ENCODE results near the gene FRAT2. TPM values are rescaled to one million over a fixed set of nuclear protein-coding genes. Genes with fewer than 3 reads are reported as not detected.

FRAT2 gene, protein sequence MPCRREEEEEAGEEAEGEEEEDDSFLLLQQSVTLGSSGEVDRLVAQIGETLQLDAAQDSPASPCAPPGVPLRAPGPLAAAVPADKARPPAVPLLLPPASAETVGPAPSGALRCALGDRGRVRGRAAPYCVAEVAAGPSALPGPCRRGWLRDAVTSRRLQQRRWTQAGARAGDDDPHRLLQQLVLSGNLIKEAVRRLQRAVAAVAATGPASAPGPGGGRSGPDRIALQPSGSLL
- 29.1 and 30.3 TPM in 2 replicates for total RNA-seq (2014; rRNA removed; shearing (Covaris generic))

DNA sequence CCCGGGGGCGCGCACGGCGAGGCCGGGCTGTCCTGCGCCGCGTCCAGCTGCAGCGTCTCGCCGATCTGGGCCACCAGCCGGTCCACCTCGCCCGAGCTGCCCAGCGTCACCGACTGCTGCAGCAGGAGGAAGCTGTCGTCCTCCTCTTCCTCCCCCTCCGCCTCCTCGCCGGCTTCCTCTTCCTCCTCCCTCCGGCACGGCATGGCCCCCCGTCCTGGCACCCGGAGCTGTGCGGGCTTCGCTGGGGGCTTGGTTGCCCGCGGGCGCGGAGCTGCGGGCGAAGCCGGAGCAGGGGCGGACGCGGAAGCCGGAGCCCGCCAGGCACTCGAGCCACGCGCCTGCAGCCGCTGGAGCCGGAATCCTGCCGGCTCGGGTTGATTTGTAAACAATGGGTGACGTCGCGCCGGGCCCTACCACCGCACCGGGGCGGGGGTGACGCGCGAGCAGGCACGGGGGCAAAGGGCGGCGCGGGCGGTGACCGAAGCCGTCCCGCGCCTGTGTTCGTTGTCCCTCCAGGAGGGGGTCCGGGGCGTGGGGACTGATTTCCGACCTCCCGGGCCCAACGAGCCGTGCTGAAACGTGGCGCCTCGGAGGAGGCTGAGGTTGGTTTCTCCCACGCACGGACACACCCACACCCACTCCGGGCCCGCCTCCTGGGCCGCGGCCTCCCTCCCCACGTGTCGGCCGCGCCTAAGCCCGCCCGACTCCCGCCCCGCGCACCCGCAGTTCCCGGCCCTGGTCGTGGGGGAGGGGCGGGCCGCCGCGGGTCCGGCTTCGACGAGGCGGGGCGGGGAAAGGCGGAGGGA, at the start of gene FRAT2:
FRAT2 (minus strand) TSS at position 360 of the 806 bp plus-strand sequence; CDS start at position 203, 157 bp downstream.
- peak; percentile 87 for DNase-seq (ENCODE audit: low spot score)

DNA sequence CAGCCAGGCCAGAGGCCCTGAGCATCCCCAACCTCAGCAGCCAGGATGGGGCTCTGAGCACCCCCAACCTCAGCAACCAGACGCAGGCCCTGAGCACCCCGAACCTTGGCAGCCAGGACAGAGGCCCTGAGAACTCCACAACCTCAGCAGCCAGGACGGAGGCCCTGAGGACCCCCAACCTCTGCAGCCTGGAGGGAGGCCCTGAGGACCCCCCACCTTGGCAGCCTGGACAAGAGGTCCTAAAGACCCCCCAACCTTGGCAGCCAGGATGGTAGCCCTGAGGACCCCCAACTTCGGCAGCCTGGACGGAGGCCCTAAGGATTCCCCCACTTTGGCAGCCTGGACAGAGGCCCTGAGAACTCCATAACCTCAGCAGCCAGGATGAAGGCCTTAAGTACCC, 49.6 kb upstream of the FRAT2 start:
- no peak for DNase-seq (ENCODE audit: low spot score)

DNA sequence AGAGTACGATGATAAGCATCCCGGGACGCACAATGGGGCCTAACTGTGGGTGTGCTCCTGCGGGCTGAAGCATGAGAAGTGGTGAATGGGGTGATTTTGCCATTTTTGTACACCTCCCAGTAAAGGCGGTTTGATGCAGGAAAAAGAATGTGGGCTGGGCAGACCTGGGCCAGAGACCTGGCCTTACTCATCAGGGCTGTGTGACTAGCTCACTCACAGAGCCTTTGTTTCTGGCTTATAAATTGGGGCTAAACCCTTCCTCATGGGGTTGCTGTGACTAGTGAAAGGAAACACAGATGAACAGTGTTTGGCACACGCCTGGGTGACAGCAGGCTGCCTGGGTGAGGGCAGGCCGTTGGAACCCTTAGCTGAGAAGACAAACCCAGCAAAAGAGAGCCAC, 48.6 kb upstream of the FRAT2 start:
- no peak for DNase-seq (ENCODE audit: low spot score)

DNA sequence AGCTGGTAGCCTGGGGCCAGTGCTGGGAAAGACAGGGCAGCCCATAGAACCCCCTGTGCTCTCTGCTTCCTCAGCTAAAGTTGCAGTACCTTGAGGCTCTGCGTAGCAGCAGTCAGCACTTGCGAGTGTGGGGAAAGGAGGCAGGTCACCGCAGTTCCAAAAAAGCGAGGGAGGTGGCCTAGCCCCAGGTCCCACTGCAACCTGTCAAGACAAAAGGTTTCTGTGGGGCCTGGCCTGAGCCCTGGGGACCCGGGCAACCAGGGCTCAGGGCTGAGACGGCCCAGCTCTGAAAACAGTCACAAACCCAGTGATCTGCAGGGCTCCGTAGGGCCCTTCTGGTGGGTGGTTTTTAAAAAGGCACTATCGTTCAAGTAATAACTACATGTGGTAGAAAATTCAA, 47.1 kb upstream of the FRAT2 start:
- DNase-seq (ENCODE audit: low spot score), result no peak

DNA sequence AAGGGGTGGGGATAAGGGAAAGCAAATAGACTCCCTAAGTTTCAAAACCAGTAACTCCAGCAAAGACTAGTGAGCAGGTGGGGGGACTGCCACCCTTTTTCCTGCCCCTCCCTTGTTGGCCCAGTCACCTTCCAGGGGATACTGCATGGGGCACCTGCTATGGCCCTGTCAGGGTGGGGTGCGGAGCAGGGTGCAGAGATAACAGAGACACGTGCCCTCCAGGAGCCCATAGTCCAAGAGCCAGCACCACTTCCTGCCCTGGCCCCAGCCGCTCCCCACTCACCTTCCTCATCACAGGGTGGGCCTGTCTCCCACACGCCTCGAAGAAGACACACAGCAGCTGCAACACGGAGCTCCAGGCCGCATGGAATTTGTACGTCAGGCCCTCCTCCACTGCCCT, 46.0 kb upstream of the FRAT2 start:
- DNase-seq (ENCODE audit: low spot score), result no peak

DNA sequence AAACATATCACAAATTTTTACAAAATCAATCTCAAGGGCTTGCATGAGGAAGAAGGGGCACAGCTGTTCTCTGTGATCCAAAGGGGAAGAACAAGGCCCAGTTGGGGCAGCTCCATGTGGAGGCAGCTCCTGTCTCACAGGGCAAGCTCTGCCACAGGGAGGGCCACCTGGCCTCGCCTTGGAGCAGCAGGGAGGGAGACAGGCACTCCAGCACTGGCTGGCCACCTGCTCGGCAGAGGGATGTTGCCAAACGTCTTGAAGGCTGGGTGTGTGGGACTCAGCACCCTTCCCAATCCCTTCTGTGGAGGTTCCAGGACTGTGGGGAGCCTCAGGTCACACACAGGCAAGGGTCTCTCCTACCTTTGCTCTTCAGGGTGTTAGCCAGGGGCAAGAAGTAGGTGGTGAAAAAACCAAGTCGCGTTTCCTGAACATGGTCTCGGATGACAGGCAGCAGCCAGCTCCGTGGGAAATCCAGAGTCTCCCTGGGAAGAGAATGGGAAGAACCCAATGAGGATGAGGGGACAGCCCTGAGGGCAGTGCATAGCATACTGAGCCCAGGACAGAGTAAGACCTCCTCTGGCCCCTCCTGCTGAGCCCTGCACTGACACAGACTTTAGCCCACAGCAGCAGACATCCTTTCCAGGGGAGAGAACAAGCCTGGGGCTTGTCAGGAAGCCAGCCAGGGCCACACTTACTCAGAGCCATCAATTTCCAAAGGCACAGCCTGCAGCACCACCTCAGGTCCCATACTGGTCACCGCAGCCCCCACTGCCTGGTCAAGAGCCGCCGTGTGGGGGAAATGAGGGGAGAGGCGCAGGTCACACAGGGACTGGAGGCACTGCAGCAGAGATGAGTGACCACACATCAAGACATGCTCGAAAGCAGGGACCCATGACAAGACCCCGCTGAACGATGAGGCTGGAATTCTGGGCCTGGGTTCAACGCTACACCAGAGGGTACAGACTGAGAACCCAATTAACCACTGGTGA, 44.7 kb upstream of the FRAT2 start:
- no peak for DNase-seq (ENCODE audit: low spot score)

DNA sequence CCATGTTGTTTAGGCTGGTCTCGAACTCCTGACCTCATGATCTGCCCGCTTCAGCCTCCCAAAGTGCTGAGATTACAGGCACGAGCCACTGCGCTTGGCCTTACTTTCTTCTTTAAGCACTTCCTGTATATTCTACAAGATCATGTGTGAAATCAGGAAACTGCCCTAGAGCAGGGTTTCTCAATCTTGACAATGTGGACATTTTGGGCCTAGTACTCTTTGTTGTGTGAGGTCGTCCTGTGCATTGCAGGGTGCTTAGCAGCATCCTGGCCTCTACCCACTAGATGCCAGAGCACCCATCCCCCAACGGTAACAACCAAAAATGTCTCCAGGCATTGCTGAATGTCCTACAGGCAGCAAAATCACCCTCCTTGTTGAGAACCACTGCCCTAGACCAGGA, 41.9 kb upstream of the FRAT2 start:
- DNase-seq (ENCODE audit: low spot score), result no peak

DNA sequence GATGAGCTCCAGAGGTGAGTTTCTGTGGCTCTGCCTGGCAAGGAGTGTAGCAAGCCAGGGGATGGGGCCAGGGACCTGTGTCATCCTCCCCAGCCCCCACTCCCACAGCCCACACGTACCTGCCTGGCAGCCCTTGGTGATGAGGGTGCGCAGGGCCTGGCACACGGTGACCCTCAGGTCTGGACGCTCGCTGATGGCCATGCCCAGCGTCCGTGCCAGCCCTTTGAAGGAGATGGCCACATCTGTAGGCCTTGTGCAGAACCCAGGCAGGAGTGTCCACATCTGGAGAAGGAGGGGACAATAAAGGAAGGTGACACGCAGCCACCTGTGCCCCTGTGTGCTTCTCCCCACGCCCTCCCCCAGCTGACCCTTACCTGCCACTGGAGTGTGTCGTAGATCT, 38.9 kb upstream of the FRAT2 start:
- DNase-seq (ENCODE audit: low spot score), result no peak

DNA sequence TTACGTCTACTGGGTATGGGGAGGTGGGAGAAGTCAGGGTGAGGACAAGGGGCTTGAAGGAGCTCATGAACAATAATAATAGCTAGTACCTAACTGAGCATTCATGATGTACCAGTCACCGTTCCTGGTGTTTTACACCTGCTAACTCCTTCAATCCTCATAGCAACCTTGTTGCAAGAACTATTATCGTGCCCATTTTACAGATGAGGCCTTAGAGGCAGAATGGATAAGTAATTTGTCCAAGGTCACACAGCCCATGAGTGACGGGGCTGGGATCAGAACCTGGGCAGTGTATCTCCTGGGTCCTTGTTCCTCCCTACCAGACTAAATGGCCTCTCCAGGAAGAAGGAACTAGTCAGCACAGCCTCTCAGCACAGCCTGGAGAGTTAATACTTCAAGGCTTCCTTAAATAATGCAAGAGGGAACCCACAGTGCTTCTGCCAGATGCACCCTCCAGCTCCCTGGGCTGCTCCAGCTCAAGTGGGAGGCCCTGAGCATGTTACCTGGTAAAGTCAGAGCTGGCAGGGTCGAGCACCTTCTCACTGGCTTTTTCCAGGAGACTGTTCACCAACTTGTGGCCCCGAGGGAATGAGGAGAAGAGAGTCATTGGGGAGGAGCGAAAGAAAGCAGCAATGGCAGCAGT, 37.8 kb upstream of the FRAT2 start:
- no peak for DNase-seq (ENCODE audit: low spot score)

DNA sequence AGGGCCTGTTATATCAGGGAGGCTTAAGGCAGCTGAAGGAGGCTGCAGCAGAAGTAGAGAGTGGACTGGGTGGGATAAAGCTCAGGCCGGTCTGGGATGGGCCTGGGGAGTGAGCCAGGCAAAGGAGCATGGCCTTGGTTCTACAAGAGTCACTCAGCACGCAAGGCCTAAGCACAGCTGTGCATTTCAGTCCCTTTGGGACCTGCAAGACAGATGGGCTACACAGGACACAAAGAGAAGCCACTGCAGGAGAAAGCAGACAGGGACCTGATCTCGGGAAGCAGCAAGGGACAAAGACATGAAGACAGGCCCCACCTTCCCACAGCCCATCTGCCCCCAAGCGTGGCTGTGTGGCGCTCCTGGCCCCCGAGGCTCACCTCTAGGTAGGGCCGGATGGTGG, 37.2 kb upstream of the FRAT2 start:
- DNase-seq (ENCODE audit: low spot score), result no peak

DNA sequence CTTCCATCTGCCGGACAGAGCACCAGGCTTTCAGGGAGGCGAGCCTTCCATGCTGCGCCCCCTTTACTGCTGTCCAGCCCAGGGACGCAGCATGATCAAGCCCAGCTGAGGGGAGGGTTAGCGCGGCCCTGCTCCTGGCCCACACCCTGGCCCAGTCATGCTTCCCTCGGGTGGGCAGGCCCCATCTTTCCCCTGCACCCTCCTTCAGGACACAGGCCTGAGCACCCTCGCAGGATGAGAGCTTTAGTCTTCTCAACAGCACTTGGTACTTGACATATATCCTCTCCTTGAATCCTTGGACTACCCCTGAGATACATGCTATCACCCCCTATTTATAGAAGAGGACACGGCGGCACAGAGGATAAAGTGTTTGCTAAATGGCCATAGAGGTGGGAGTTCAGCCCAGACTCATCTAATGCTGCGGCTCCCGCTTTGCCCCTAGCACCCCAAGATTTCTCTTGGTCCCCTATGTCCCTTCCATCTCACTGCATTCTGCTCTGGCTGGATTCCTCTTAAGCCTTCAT, 32.7 kb upstream of the FRAT2 start:
- DNase-seq (ENCODE audit: low spot score), result no peak

DNA sequence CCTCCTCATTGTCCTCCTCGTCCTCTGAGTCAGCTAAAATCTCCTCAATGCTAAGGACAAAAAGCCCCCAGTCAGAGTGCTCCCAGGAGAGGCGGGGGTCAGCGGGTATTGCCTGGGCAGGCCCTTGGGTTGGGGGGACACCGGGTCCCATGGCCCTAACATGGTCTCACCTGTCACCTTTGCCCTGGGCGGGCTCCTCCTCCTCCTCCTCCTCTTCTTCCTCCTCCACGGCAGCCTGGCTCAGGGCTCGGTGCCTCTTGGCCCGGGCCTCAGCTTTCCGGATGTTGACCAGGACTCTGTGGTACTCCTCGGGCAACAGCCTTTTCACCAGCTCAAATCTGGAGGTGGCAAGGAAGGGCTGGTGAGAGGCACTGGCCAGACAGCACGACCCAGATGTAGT, 32.0 kb upstream of the FRAT2 start:
- DNase-seq (ENCODE audit: low spot score), result no peak

DNA sequence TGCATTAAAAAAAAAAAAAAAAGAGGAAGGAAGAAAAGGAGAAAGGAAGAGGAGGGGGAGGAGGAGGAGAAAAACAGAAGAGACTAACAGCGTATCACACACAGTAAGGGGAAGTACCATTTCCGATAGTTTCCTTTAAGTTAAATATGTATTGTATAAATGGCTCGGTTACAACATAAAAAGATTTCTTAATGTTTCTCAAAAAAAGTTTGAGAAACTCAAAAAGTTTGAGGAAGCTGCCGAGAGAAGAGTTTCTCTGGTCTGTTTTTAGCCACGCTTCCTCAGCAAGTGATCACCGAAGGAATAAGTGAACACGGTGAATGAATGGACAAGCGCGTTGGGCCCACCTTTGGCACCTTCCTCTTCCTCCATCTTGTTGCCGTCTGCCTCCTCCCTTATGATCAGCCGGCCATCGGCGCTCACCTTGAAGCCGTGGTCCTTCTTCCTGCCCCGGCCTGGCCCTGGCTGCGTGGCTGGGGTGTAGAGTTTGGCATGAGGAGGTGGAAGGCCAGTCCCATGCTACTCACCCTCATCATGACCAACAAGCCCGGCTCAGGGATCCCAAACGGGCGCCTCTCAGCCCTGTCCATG, 31.3 kb upstream of the FRAT2 start:
- DNase-seq (ENCODE audit: low spot score), result no peak

DNA sequence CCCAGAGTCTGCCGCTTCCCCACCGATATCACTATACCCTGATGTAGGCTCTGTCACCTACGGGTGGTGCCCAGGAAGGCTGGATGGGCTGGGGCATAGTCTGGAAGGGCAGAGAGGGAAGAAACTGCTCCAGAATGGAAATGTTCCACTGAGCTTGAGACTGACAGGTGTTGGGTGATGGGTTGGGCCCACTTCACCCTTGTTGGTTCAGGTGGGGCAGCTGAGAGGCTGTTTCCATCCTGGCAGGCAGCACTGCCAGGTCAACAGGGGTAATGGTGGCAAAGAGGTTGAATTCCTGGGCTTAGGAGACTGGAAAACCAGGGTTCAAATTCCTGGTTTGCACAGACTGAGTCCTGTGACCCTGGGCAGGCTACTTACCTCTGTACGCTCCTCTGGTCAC, 28.5 kb upstream of the FRAT2 start:
- no peak for DNase-seq (ENCODE audit: low spot score)

DNA sequence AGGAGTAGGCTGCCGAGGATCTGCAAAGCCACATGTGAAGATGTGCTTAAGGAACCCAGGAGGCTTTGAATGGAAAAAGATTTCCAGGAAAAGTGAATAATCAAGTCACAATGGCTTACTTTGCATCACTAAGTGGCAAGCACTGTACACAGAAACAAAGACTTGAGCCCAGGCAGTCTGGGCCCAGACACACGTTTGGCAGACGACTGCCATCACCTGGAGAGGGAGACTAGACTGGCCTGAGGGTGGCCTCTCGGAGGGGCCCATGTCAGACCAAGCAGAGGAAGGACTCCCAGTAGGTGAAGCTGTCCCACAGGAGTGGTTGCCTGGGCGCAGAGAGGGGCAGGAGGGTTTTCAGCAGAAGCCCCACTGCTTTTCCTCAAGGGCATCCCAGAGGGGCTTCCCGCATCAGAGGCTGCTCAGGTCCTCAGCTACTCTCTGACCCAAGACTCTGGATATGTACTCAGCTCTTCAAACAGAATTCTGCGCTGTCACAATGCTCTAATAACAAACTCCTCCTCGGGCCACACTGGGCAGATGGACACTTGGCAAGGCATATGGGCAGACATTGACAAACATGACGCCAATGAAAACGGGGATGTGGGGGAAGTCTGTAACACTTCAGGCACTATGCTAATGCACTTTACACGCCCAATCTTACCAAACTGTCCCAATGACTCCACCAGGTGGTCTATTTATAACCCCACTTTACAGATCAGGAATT, 27.9 kb upstream of the FRAT2 start:
- no peak for DNase-seq (ENCODE audit: low spot score)

DNA sequence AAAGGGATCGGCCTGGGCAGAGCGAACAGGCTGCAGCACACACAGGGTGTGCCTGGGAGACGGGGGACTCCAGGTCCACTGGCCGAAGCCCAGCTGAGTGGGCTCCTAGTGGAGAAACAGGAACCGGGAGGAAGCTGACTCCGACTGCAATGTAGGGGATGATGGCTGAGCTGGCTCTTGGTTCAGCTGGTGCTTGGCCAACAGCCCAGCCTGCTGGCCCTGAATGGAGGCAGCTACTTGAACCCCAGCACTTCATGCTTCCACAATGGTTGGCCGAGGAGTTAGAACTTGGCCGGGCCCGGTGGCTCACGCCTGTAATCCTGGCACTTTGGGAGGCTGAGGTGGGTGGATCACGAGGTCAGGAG, 27.0 kb upstream of the FRAT2 start:
- DNase-seq (ENCODE audit: low spot score), result no peak

DNA sequence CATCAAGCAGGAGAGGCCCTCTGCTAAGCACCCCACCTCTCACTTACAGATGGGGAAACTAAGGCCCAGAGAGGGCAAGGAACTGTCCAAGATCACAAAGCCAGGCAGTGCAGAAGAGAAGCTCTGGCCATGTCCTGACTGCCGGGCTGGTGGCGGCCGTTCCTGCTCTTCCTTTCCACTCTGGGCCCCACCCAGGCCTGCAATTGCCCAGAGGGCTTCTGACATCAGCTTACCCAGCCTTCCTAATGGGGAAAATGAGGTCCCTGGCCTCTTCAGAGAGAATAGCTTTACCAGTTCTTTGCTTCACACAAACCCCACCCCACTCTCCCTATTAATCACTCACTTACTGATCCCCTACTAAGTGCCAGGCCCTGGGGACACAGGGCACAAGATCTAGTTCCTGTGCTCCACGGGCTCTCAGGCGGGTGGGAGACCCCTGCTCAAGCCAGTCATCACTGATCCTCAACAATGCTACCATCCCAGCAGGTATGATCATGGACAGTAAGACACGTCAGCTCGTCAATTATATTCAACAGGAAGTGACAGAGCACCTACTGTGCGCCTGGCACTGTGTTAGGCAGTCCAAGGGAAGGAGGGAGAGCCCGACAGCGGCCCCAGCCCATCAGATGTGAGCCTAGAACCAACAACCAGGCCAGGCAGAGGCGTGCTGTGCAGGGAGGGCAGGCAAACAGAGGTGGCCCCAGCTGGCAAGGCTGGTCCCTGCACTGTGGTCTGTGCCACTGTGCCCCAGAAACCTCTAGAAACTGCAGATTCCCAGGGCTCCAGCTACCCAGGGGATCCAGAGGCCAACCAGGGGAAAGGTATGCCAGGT, 26.4 kb upstream of the FRAT2 start:
- no peak for DNase-seq (ENCODE audit: low spot score)

DNA sequence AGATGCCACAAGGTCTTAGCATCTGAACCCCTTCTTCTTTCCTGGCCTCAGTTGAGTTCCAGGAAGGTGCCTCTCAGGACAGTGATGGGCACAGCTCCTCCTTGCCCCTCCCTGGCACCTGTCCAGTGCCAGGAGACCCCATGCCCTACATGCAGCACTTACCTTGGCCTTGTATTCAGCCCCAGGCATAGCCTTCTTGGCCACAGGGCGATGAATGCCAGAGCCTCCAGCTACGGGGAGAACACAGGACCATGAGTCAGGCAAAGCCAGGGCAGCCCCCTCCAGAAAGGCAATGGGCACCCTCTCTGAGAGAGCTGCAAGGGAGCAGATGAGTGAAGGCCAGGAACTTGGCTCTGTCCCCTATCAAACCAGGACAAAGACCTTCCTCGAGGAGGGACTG, 24.3 kb upstream of the FRAT2 start:
- no peak for DNase-seq (ENCODE audit: low spot score)

DNA sequence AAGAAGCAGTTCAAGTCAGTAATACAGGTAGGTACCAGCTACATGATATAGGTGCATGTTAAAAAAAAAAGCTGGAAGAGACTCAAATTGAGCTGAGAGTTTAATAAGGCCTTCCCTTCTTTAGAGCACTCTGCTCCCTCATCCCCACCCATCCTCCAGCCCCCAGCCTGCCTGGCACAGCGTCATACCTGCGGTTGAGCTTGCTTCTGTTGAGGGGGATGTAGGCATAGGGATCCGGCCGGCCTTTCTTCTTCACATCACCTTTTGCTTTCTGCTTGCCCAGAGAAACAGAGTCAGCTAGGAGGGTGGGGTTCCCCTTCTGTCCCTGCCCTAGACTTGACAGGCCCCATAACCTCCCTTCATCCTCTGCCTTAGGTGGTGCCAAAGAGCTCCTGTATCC, 23.8 kb upstream of the FRAT2 start:
- no peak for DNase-seq (ENCODE audit: low spot score)
